ENCODE measurements around the gene DNAJA4.

The DNAJA4 gene

GRCh38 chr15:78317145-78317836 lies 52.9 kb downstream of the DNAJA4 start:
- DNase-seq, result no peak

DNA sequence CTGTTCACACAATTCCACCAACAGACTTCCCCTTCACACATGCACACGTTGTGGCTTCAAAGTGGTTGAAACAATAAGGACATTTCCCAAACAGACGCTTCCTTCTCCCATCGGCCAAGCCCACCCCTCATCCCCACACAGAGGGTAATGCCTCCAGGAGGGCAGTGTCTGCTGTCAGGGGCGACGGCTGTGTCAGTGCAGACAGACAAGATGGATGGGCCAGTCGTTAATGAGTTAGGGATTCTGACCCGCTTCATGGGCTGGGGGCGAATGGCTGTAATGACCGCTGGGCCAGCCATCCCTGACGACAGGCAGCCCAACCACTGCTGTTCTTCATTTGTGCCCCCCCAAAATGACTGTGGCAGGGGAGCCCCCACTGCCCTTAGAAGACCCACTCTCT lies 55.2 kb downstream of the DNAJA4 start:
- DNase-seq, result no peak

DNA sequence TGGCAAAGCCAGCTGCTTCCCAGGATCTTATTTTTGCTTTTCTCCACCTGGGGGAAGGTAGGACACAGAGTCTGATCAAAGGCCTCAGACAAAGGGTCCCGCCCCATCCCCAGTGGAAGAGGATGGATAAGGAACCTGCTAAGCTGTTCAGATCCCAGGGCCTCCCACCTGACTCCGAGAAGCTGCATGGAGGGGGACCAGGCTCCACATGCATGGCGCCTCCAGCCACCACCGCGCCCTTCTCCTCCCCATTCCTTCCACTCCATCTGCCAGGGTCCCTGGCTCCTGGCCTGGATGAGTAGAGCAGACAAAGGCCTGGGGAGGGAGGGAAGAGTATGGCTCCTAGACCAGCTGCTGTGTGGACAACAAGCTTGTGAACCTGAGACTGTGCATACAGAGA lies 55.8 kb downstream of the DNAJA4 start:
- no peak for DNase-seq

- no peak for DNase-seq
Observed at GRCh38 chr15:78321041-78321570, 56.7 kb downstream of the DNAJA4 start.

DNA sequence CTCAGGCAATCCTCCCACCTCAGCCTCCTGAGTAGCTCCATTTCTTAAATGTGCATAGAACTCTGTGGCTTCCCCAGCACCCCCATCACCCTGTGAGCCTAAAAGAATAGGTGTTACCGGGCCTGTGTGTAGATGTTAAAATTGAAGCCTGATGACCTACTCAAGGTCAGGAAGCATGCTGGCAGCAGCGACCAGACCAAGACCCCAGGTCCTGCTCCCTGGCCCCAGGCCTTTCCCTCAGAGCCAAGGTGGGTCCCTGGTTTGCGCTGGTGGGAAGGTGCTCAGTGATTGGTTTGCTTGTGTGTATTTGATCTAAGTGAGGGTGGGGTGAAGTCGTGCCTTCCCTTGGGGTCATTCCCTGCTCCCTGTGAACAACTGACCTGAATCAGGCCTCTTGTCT lies 57.4 kb downstream of the DNAJA4 start:
- no peak for DNase-seq

- DNase-seq, result no peak
Observed at GRCh38 chr15:78322243-78322642, 57.9 kb downstream of the DNAJA4 start.

- no peak for DNase-seq
Observed at GRCh38 chr15:78322724-78323521, 58.6 kb downstream of the DNAJA4 start.

DNA sequence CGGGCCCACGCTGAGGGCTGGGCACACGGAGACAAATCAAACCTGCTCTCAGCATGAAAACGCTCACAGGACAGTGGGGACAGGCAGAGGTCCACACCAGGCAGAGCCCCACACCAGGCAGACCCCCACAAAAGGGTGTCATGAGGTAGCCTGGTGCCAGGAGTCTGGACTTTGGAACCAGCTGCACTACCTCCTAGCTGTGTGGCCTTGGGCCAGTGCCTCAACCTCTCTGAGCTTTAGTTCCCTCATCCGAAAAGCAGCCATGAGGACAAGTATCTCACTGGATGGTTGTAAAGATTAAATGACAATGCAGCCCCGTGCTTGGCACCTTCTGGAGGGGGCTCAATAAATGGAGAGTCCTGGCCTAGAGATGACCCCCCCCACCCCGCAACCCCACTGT lies 59.3 kb downstream of the DNAJA4 start:
- no peak for DNase-seq

- DNase-seq, result no peak
Observed at GRCh38 chr15:78324144-78324543, 59.8 kb downstream of the DNAJA4 start.

GRCh38 chr15:78325092-78325843 lies 60.9 kb downstream of the DNAJA4 start:
- no peak for DNase-seq

- DNase-seq, result no peak
Observed at GRCh38 chr15:78327466-78327865, 63.1 kb downstream of the DNAJA4 start.

- DNase-seq, result no peak
Observed at GRCh38 chr15:78329625-78330024, 65.3 kb downstream of the DNAJA4 start.

Measured in NCI-H2171 (cell line).